Effector CD4-positive, alpha-beta T cell (primary cell): ENCODE data around the gene MRPL44.
"Not testable (repeated sequence)": the region's sequence is repeated elsewhere in the genome, so short reads cannot be mapped to it uniquely, and the experiment has no call there.

Source experiments
- DNase-seq: peaks from one replicate; pipeline ENCODE4 v3.0.0-alpha.2; 2020

MRPL44 gene

GRCh38 chr2:223971731-223972130 lies 14.5 kb downstream of the MRPL44 start:
- no peak for DNase-seq

GRCh38 chr2:223972656-223973102 lies 15.4 kb downstream of the MRPL44 start:
- no peak for DNase-seq

GRCh38 chr2:223973606-223974005 lies 16.3 kb downstream of the MRPL44 start:
- no peak for DNase-seq

- DNase-seq: no peak
Observed at GRCh38 chr2:223976635-223977226, 19.5 kb downstream of the MRPL44 start.

GRCh38 chr2:223978451-223978850 lies 21.2 kb downstream of the MRPL44 start:
- DNase-seq: no peak

- DNase-seq: no peak
Observed at GRCh38 chr2:223979730-223980396, 22.6 kb downstream of the MRPL44 start.

GRCh38 chr2:223980397-223980735 lies 23.1 kb downstream of the MRPL44 start:
- no peak for DNase-seq

GRCh38 chr2:223980803-223981202 lies 23.5 kb downstream of the MRPL44 start:
- no peak for DNase-seq

GRCh38 chr2:223981241-223981640 lies 24.0 kb downstream of the MRPL44 start:
- no peak for DNase-seq

GRCh38 chr2:223989206-223989855 lies 32.1 kb downstream of the MRPL44 start:
- DNase-seq: no peak

GRCh38 chr2:223989856-223990232 lies 32.6 kb downstream of the MRPL44 start:
- DNase-seq: no peak

GRCh38 chr2:223991611-223992010 lies 34.3 kb downstream of the MRPL44 start:
- no peak for DNase-seq

- peak; percentile 47 for DNase-seq
Observed at GRCh38 chr2:223993634-223994232, 36.5 kb downstream of the MRPL44 start.

- DNase-seq: no peak
Observed at GRCh38 chr2:223994562-223995162, 37.4 kb downstream of the MRPL44 start.

- no peak for DNase-seq
Observed at GRCh38 chr2:223995569-223995968, 38.3 kb downstream of the MRPL44 start.

GRCh38 chr2:223996391-223996790 lies 39.1 kb downstream of the MRPL44 start:
- DNase-seq: no peak

- no peak for DNase-seq
Observed at GRCh38 chr2:223997938-223998337, 40.7 kb downstream of the MRPL44 start.

GRCh38 chr2:223998948-223999347 lies 41.7 kb downstream of the MRPL44 start:
- no peak for DNase-seq

- no peak for DNase-seq
Observed at GRCh38 chr2:223999862-224000261, 42.6 kb downstream of the MRPL44 start.

- DNase-seq: not testable (repeated sequence)
Observed at GRCh38 chr2:224000662-224001061, 43.4 kb downstream of the MRPL44 start.

- no peak for DNase-seq
Observed at GRCh38 chr2:224004105-224004695, 46.9 kb downstream of the MRPL44 start.

GRCh38 chr2:224008702-224009261 lies 51.5 kb downstream of the MRPL44 start:
- DNase-seq: no peak
